Germinal center (tissue), 1 donor: ENCODE measurements around the gene NPM1.
"Not testable (repeated sequence)": the region's sequence is repeated elsewhere in the genome, so short reads cannot be mapped to it uniquely, and the experiment has no call there.

Experiments
- DNase-seq: peaks from one replicate; pipeline ENCODE4 v3.0.0; 2012; ENCODE audit warnings: mixed read lengths, low spot score

Gene NPM1

DNA sequence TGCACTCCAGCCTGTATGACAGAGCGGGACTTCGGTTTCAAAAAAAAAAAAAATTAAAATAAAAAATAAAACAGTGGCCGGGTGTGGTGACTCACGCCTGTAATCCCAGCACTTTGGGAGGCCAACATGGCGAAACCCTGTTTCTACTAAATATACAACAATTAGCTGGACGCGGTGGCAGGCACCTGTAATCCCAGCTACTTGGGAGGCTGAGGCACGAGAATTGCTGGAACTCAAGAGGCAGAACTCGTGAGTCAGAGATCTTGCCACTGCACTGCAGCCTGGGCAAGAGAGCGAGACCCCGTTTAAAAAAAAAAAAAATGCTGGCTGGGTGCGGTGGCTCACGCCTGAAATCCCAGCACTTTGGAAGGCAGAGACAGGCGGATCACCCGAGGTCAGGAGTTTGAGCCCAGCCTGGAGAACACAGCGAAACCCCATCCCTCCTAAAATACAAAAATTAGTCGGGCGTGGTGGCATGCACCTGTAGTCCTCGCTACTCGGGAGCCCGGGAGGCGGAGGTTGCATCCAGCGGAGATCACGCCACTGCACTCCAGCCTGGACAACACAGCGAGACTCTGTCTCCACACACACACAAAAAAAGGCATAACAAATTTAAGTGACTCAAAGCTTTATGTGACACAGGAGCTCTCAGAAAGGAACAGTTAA, 1.5 kb upstream of the NPM1 start:
- no peak for DNase-seq

DNA sequence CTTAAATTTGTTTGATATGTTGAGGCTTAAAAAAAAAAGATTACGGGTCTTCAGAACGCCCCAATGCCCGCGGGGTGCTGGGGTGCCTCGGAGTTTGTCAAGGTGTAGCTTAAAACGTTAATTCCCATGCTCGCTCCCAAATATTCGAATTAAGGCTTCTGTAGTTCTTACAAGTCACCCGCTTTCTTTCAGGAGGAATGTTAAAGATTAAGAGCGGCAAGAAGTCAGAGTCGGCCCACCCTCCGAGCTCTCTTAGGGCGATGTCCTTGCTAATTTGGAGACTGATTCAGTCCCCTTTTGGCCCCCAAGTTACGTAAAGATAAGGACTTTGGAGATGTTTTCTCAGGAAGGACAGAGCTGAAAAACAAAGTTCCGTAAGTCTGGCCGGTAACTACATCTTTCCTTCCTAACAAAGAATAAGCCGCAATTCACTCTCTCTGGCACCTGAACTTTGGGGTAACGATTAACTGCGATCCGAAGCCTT, 746 bp upstream of the NPM1 start:
- no peak for DNase-seq

DNA sequence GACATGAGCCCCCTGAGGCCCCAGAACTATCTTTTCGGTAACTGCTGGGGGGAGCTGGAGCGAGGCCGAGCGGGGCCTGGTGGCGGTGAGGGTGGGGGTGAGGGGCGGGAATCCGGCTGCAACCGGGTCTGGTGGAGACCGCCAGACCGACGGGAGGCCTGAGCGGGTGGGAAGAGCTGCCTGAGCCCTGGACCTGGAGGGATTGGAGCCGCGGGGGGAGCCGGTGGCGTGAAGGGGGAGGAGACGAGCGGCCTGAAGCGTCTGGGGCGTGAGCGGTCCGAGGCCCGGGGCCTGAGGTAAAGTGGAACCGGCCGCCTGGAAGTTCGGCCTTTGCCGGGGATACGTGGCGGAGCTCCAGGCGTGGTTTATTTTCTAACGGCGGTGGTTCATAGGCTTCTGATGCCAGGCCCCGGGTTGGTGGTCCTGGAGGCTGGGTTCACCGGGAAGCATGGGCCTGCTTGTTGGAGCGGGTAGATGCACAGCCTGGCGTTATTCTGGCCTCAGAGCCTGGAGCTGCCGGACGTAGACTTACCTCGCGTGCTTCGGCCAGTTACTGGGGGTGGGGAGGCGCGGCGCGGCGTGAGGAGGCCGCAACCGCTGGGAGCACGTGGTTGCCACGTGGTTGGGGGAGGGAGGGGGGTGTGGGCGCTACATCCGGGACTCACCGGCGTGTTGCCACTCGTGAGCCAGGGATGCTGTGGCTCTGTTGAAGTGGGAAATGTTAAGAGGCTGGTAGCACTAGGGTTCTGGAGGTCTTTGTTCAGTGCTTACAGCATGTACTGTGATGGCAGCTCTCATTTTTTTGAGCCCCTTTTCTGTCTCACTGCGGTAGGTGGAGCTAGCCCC, 544 bp downstream of the NPM1 start:
- peak; percentile 60 for DNase-seq

DNA sequence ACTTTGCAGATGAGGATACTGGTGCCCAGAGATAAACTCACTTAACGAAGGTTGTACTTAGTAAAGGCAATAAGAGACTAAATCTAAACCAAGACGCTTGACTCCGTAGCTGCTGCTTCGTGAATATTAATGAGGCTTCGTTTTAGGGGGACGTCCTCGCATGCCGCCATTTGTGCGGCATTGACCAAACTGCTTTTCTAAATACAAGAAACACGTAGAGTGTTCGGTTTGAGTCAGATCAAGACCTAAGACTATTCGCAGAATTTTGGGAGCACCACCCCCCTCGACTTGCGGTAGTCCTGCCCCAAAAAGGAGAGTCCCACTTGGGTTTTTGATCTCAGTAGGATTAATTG, 1.1 kb downstream of the NPM1 start:
- DNase-seq = no peak

DNA sequence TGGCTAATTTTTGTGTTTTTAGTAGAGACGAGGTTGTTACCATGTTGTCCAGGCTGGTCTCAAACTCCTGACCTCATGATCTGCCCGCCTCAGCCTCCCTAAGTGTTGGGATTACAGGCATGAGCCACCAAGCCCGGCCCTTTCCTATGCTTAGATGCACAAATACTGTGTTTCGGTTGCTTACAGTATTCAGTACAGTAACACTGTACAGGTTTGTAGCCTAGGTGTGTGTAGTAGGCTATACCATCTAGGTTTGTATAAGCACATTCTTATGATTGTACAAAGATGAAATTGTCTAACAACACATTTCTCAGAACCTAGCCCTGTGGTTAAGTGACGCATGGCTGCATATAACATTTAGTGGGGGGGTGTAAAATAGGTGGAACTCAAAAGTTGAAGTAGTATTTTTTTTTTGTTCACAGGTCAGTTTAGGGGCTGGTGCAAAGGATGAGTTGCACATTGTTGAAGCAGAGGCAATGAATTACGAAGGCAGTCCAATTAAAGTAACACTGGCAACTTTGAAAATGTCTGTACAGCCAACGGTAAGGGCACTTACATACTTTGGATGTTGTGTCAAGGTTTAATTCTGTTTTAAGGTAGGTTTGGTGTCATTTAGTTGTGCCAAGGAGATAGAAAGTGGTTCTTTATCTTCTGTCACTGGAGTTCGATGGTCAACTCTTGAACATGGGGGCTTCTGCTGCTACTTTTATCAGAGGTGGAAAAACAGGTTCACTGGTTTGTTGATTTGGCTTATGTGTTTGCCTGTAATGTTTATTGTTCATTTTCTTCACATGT, 3.4 kb downstream of the NPM1 start:
- DNase-seq = no peak

DNA sequence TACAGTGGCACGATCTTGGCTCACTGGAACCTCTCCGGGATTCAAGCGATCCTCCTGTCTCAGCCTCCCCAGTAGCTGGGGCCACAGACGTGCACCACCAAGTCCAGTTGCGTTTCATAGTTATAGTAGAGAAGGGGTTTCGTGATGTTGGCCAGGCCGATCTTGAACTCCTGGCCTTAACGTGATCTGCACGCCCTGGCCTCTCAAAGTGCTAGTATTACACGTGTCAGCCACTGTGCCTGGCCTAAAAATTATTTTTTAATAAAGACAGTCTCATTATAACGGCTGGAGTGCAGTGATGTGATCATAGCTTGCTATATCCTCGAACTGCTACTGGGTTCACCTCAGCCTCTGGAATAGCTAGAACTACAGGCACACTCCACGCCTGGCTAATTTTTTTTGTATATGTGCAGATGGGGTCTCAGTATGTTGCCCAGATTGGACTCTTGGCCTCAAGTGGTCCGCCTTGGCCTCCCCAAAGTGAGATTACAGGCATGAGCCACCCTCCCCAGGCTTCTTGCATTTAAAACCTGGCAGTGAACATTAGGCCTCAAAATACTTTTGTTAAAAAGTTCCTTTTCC, 4.4 kb downstream of the NPM1 start:
- no peak for DNase-seq

DNA sequence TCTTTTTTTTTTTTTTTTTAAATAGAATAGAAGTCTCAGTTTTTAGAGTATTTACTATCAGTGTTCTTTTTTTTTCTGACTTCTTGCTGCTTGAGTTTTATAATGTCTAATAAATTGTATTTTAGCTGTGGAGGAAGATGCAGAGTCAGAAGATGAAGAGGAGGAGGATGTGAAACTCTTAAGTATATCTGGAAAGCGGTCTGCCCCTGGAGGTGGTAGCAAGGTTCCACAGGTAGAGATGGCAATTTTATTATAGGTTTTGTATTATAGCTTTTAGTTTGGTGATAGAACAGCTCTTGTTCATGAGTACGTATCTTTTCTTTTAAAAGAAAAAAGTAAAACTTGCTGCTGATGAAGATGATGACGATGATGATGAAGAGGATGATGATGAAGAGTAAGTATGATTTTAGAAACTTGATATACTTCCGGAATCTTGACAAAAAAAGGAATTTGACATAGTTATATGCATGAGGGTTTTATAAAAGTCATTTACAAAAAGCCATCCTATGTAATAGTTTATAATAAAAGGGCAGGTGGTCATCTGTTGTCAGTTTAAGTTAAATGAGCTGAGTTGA, 5.0 kb downstream of the NPM1 start:
- DNase-seq = no peak

DNA sequence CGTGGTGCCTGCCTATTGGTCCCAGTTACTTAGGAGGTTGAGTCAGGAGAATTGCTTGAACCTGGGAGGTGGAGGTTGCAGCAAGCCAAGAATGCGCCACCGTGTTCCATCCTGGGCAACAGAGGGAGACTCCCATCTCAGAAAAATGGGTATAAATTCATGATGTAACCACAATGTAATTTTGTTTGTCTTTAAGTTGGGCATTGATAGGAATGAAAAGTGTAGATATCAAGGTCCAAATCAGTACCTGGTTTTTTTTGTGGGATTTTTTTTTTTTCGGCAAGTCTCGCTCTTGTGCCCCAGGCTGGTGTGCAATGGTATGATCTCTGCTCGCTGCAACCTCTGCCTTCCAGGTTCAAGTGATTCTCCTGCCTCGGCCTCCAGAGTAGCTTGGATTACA, 7.4 kb downstream of the NPM1 start:
- DNase-seq = no peak

DNA sequence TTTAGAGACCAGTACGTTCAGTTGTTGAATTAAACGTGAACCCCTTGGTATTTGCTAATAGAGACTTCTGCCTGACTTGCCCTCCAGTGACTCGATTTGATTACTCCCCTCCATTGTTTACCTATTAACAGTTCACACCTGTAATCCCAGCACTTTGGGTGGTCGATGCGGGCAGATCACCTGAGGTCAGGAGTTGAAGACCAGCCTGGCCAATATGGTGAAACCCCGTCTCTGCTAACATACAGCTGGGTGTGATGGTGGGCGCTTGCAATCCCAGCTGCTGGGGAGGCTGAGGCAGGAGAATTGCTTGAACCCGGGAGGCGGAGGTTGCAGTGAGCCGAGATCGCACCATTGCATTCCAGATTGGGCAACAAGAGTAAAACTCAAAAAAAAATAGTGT, 8.9 kb downstream of the NPM1 start:
- DNase-seq = not testable (repeated sequence)

DNA sequence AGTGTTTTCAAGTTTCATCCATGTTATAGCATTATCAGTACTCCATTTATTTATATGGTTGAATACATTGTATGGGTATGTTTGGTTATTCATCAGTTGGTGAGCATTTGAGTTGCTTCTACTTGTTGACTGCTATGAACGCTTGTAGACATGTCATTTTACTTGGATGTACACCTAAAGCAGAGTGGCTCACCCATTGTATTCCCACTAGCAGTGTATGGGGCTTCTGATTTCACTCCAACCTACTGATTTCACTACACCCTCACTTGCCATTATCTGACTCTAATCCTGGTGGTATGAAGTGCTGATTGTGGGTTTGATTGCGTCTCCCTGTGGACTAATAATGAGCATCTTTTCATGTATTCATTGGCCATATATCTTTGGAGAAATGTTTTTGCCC, 9.5 kb downstream of the NPM1 start:
- DNase-seq = no peak

DNA sequence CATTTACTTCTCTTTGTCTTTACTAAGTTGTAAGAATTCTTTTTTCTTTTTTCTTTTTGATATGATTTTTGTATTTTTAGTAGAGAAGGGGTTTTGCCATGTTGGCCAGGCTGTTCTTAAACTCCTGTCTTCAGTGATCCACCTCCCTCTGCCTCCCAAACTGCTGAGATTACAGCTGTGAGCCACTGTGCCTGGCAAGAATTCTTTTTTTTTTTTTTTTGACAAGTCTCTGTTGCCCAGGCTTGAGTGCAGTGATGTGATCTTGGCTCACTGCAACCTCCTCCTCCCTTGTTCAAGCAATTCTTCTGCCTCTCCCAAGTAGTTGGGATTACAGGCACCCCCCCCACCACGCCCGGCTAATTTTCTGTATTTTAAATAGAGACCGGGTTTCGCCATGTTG, 9.9 kb downstream of the NPM1 start:
- DNase-seq = no peak

DNA sequence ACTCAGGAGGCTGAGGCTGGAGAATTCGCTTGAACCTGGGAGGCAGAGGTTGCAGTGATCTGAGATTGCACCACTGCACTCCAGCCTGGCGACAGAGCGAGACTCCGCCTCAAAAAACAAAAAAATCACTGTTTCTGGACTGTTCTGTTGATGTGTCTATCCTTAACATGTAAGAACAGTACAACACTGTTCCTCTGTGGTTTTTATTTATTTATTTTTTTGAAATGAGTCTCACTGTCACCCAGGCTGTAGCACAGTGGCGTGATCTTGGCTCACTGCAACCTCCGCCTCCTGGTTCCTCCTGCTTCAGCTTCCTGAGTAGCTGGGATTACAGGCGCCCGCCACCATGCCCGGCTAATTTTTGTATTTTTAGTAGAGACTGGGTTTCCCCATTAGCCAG, 11.0 kb downstream of the NPM1 start:
- DNase-seq = not testable (repeated sequence)

DNA sequence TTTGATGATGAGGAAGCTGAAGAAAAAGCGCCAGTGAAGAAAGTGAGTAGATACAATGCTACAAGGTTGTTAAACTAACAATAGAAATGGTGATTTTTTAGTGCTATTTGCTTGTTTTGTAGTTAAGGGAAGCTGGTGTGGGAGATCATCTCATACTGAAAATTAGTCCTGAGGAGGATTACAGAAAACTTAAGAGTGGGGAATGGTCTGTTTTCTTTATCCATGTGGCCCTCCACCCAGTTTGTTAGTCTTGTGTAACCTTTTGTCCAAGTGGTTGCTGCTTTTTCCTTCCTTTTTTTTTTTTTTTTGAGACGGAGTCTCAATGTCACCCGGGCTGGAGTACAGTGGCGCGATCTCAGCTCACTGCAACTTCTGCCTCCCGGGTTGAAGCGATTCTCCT, 12.5 kb downstream of the NPM1 start:
- DNase-seq = no peak

DNA sequence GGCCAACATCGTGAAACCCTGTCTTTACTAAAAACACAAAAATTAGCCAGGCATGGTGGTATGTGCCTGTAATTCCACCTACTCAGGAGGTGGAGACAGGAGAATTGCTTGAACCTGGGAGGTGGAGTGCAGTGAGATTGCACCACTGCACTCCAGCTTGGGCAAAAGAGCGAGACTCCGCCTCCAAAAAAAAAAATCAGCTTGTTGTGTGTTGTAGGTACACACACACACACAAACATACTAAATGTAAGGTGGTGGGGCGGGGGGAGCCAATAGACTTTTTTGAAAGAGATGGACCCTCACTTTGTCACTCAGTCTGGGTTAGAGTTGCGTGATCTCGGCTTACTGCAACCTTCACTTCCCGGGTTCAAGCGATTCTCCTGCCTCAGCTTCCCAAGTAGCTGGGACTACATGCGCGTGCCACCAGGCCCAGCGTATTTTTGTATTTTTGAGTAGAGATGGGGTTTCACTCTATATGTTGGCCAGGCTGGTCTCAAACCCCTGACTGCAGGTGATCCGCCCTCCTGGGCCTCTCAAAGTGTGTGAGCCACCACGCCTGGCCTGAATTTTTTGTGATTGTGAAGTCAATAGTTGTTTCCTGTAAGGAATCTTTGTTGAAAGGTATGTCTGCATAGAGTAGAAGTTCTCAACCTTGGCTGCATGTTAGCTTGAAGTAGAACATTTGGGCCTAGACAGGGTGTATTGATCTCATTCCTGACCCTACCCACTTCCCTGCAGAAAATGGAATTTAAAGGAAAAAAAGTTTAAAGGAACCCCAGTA, 13.7 kb downstream of the NPM1 start:
- no peak for DNase-seq

DNA sequence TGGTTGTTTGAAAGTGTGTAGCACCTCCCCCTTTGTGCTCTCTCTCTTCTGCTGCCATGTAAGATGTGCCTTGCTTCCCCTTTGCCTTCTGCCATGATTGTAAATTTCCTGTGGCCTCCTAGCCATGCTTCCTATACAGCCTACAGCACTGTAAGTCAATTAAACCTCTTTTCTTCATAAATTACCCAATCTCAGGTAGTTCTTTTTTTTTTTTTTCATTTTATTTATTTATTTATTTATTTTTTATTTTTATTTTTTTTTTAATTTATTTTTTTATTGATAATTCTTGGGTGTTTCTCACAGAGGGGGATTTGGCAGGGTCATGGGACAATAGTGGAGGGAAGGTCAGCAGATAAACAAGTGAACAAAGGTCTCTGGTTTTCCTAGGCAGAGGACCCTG, 15.1 kb downstream of the NPM1 start:
- not testable (repeated sequence) for DNase-seq

DNA sequence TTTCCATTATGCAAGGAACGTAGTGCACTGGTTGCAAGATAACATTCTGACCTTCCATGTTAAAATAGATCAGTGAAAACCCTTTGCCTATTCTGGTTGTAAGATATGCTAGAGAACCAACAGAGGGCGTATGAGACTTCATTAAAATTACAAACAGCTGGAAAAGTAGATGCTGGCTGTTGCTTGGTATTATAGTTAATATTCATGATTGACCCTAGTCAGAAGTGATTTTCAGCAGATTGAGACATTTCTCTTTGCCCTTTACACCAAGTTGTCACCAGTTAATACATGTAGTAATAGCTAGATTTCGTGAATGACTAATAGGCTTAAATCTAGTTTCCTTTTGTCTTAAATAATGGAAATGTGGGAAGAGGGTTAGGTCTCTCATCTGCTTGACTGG, 18.0 kb downstream of the NPM1 start:
- DNase-seq = peak; percentile 36

DNA sequence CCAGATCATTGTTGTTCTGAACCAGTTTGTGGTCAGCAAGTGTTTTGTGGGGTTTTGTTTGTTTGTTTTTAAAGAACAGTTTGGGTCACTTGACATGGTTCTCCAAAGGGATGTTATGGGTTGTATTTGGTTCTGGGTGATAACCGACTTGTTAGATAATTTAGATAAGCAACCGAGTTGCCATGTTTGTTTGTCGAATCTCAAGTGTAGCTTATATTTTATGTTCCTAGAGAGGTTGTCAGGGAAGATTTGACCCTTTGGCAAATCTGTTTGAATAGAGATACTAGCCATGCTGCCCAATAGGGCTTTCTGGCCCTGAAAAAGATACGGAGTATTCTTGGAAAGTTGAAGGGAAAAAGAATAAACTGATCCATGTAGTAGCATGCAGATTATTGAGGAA, 19.6 kb downstream of the NPM1 start:
- no peak for DNase-seq

DNA sequence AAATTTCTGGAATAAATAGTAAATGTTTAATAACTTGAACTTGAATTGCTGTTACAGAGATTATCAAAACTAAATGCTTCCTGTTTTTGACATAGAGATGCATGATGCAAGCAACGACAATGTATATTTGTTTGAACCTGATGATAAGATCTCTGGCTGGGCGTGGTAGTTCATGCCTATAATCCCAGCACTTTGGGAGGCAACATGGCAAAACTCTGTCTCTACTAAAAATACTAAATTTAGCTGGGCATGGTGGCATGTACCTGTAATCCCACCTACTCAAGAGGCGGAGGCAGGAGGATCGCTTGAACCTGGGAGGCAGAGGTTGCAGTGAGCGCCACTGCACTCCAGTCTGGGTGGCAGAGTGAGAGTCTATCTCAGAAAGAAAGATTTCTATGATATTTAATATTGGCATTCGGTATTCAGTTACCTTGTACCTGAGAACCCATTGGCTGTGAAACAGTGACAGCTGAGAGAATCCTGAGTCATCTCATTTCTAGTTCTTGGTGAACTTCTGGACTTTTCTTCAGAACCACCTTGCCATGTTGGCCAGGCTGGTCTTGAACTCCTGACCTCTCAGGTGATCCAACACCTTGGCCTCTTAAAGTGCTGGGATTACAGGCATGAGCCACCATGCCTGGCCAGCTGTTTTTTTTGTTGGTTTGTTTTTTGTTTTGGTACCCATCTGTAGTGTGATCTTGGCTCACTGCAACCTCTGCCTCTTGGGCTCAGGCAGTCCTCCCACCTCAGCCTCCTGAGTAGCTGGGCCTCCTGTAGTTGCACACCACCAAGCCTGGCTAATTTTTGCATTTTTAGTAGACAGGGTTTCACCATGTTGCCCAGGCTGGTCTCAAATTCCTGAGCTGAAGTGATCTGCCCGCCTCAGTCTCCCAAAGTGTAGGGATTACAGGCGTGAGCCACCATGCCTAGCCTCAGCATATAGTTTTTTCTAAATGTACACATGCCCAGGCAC, 21.8 kb downstream of the NPM1 start:
- DNase-seq = no peak

DNA sequence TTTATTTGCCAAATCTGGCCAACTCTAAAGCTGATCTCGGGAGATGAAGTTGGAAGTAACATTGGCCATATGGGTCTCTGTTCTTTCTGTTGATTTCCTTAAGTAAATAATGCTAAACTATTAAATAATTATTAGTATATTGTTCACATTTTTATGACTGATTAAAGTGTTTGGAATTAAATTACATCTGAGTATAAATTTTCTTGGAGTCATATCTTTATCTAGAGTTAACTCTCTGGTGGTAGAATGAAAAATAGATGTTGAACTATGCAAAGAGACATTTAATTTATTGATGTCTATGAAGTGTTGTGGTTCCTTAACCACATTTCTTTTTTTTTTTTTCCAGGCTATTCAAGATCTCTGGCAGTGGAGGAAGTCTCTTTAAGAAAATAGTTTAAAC, 22.5 kb downstream of the NPM1 start:
- no peak for DNase-seq

DNA sequence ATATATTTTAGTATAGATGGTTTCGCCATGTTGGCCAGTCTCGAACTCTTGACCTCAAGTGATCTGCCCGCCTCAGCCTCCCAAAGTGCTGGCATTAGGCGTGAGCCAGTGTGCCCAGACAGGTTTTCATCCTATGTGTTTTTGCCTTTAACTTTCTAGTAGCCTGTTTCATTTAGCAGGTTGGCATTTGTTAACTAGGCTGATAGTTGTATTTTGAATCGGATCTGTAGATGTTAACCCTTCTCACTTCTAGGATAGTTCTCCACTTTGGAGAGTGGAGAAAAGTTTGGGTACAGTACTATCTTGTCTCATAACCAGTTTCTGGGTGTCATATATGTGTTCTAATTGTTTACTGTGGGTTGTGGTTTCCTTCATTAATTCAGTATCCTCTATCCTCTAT, 24.5 kb downstream of the NPM1 start:
- no peak for DNase-seq
